WTC11 (cell line): ENCODE results near the gene OGT. TPM values are rescaled to one million over a fixed set of nuclear protein-coding genes. Genes with fewer than 3 reads are reported as not detected.

Experiments
- ATAC-seq: fragments of 200-7000 bp; cut with Tn5 transposase; 2 replicates; pipeline ENCODE4 v1.10.0; 2021; ENCODE audit warnings: mild to moderate bottlenecking, moderate library complexity
- CTCF ChIA-PET: fragments of 300-600 bp; sonication (Branson Sonifier 250); formaldehyde crosslinking; loops from one replicate; lab custom pipeline; 2021; ENCODE audit warnings: antibody characterized with exemption; lab: Charles Lee
- POLR2A ChIA-PET: fragments of 350-600 bp; sonication (Branson Sonifier 250); formaldehyde crosslinking; loops from one replicate; lab custom pipeline; 2021; ENCODE audit warnings: antibody characterized with exemption; lab: Charles Lee
- DNase-seq: peaks from one replicate; pipeline ENCODE4 v3.0.0; 2021; ENCODE audit warnings: low spot score
- H3K27ac Mint-ChIP-seq: 2 replicates; pipeline ENCODE4 v1.8.0; 2021; ENCODE audit warnings: mixed read lengths
- H3K27me3 Mint-ChIP-seq: 2 replicates; pipeline ENCODE4 v1.8.0; 2021; ENCODE audit warnings: low read depth, mild to moderate bottlenecking, moderate library complexity, mixed read lengths
- H3K36me3 Mint-ChIP-seq: 2 replicates; pipeline ENCODE4 v1.8.0; 2021; ENCODE audit warnings: mixed read lengths
- H3K4me1 Mint-ChIP-seq: 2 replicates; pipeline ENCODE4 v1.8.0; 2022; ENCODE audit warnings: mixed read lengths
- H3K4me3 Mint-ChIP-seq: 2 replicates; pipeline ENCODE4 v1.8.0; 2021; ENCODE audit warnings: mild to moderate bottlenecking, moderate library complexity, mixed read lengths
- H3K9me3 Mint-ChIP-seq: 2 replicates; pipeline ENCODE4 v1.8.0; 2021; ENCODE audit warnings: mixed read lengths
- CBFB ChIP-seq: sonication (generic); formaldehyde crosslinking; IDR thresholded peaks from 2 replicates; pipeline ENCODE4 v1.8.1; 2022; ENCODE audit warnings: mild to moderate bottlenecking, low read depth, missing genetic modification reagents
- CREB1 ChIP-seq: sonication (generic); formaldehyde crosslinking; IDR thresholded peaks from 2 replicates; pipeline ENCODE4 v1.8.0; 2023; ENCODE audit warnings: mild to moderate bottlenecking, missing genetic modification reagents
- EMX1 ChIP-seq: fragments of 250-450 bp; sonication (Bioruptor Pico); IDR thresholded peaks from 2 replicates; pipeline ENCODE4 v1.8.0; 2021; ENCODE audit warnings: mild to moderate bottlenecking
- FOXK1 ChIP-seq: sonication (generic); formaldehyde crosslinking; IDR thresholded peaks from 2 replicates; pipeline ENCODE4 v1.8.0; 2022; ENCODE audit warnings: mild to moderate bottlenecking, moderate library complexity, missing genetic modification reagents
- GRHL2 ChIP-seq: fragments of 250-450 bp; sonication (Bioruptor Pico); IDR thresholded peaks from 2 replicates; pipeline ENCODE4 v1.8.0; 2022; ENCODE audit warnings: mild to moderate bottlenecking, moderate library complexity; ENCODE audit not compliant: insufficient replicate concordance, severe bottlenecking
- GTF2I ChIP-seq: fragments of 250-450 bp; sonication (Bioruptor Pico); conservative IDR thresholded peaks from 2 replicates; pipeline ENCODE4 v1.4.0; 2021; ENCODE audit warnings: mild to moderate bottlenecking
- HMGA2 ChIP-seq: fragments of 250-450 bp; sonication (Bioruptor Pico); IDR thresholded peaks from 2 replicates; pipeline ENCODE4 v1.4.0; 2021; ENCODE audit warnings: mild to moderate bottlenecking, moderate library complexity
- IRF2 ChIP-seq: sonication (generic); formaldehyde crosslinking; IDR thresholded peaks from 2 replicates; pipeline ENCODE4 v1.8.0; 2022; ENCODE audit warnings: low read depth, missing genetic modification reagents, borderline replicate concordance
- MXD4 ChIP-seq: fragments of 250-450 bp; sonication (Bioruptor Pico); IDR thresholded peaks from 2 replicates; pipeline ENCODE4 v1.8.0; 2021; ENCODE audit warnings: mild to moderate bottlenecking, moderate library complexity, borderline replicate concordance
- MYBL2 ChIP-seq: sonication (generic); formaldehyde crosslinking; IDR thresholded peaks from 2 replicates; pipeline ENCODE4 v1.8.1; 2023; ENCODE audit warnings: mild to moderate bottlenecking, moderate library complexity, missing genetic modification reagents
- NFE2L1 ChIP-seq: sonication (generic); formaldehyde crosslinking; IDR thresholded peaks from 2 replicates; pipeline ENCODE4 v1.8.1; 2023; ENCODE audit warnings: missing genetic modification reagents
- NFYB ChIP-seq: sonication (generic); formaldehyde crosslinking; conservative IDR thresholded peaks from 2 replicates; pipeline ENCODE4 v1.8.0; 2022; ENCODE audit warnings: low read depth, missing genetic modification reagents
- OVOL2 ChIP-seq: fragments of 250-450 bp; sonication (Bioruptor Pico); IDR thresholded peaks from 2 replicates; pipeline ENCODE4 v1.9.0; 2021; ENCODE audit warnings: mild to moderate bottlenecking, borderline replicate concordance
- TEAD1 ChIP-seq: sonication (generic); formaldehyde crosslinking; IDR thresholded peaks from 2 replicates; pipeline ENCODE4 v1.8.0; 2022; ENCODE audit warnings: mild to moderate bottlenecking, missing genetic modification reagents
- ZNF317 ChIP-seq: sonication (generic); formaldehyde crosslinking; IDR thresholded peaks from 2 replicates; pipeline ENCODE4 v1.8.1; 2023; ENCODE audit warnings: low read depth, mild to moderate bottlenecking, moderate library complexity, missing genetic modification reagents, borderline replicate concordance
- total RNA-seq: library from RNA; stranded (reverse); gene quantifications from 3 replicates; pipeline ENCODE4 v1.2.3, GENCODE V29; 2021
- TF ChIP-seq, protein P1 (sequence below): sonication (generic); formaldehyde crosslinking; IDR thresholded peaks from 2 replicates; pipeline ENCODE4 v1.8.1; 2023; ENCODE audit warnings: mild to moderate bottlenecking, moderate library complexity, missing genetic modification reagents
- TF ChIP-seq, protein P2 (sequence below): sonication (generic); formaldehyde crosslinking; IDR thresholded peaks from 2 replicates; pipeline ENCODE4 v1.8.1; 2022; ENCODE audit warnings: low read depth, missing genetic modification reagents, borderline replicate concordance
- TF ChIP-seq, protein P3 (sequence below): sonication (generic); formaldehyde crosslinking; IDR thresholded peaks from 2 replicates; pipeline ENCODE4 v1.8.1; 2022; ENCODE audit warnings: mild to moderate bottlenecking, missing genetic modification reagents, moderate library complexity, borderline replicate concordance
- TF ChIP-seq, protein P4 (sequence below): sonication (generic); formaldehyde crosslinking; IDR thresholded peaks from 2 replicates; pipeline ENCODE4 v1.8.1; 2022; ENCODE audit warnings: low read depth, mild to moderate bottlenecking, moderate library complexity, missing genetic modification reagents, borderline replicate concordance
- TF ChIP-seq, protein P5 (sequence below): sonication (generic); formaldehyde crosslinking; IDR thresholded peaks from 2 replicates; pipeline ENCODE4 v1.8.0; 2023; ENCODE audit warnings: mild to moderate bottlenecking, missing genetic modification reagents
- TF ChIP-seq, protein P6 (sequence below): sonication (generic); formaldehyde crosslinking; IDR thresholded peaks from 2 replicates; pipeline ENCODE4 v1.8.0; 2022; ENCODE audit warnings: mild to moderate bottlenecking, missing genetic modification reagents

The OGT gene
- total RNA-seq, 1 experiment from 2014 or later: 126 TPM

DNA sequence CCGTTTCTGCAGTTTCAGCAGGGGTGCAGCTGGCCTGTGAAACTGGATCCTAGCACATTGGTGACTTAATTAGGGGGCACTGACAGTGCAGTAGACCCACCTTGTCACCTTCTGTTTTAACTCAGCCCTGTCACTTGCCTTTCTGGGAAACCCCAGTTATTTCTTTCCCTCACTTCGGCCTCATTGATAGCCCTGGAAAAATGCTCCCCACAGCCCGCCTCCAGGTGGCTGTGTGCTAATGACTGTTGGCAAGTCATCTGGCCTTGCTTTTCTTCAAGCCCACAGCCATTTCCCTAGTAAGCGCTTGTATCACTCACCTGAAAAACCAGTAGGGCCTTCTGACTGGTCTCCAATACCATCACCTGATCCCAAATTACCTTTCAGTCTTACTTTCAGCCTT lies 82.2 kb downstream of the OGT start (continued):
- TF ChIP-seq, protein P1, sequence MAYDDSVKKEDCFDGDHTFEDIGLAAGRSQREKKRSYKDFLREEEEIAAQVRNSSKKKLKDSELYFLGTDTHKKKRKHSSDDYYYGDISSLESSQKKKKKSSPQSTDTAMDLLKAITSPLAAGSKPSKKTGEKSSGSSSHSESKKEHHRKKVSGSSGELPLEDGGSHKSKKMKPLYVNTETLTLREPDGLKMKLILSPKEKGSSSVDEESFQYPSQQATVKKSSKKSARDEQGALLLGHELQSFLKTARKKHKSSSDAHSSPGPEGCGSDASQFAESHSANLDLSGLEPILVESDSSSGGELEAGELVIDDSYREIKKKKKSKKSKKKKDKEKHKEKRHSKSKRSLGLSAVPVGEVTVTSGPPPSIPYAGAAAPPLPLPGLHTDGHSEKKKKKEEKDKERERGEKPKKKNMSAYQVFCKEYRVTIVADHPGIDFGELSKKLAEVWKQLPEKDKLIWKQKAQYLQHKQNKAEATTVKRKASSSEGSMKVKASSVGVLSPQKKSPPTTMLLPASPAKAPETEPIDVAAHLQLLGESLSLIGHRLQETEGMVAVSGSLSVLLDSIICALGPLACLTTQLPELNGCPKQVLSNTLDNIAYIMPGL: no peak
- TF ChIP-seq NFYB (CRISPR knock-in tag): no peak
- TF ChIP-seq, protein P2, sequence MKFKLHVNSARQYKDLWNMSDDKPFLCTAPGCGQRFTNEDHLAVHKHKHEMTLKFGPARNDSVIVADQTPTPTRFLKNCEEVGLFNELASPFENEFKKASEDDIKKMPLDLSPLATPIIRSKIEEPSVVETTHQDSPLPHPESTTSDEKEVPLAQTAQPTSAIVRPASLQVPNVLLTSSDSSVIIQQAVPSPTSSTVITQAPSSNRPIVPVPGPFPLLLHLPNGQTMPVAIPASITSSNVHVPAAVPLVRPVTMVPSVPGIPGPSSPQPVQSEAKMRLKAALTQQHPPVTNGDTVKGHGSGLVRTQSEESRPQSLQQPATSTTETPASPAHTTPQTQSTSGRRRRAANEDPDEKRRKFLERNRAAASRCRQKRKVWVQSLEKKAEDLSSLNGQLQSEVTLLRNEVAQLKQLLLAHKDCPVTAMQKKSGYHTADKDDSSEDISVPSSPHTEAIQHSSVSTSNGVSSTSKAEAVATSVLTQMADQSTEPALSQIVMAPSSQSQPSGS (CRISPR knock-in tag): no peak
- no peak for TF ChIP-seq GTF2I (CRISPR knock-in tag)
- TF ChIP-seq ZNF317: no peak
- TF ChIP-seq, protein P3, sequence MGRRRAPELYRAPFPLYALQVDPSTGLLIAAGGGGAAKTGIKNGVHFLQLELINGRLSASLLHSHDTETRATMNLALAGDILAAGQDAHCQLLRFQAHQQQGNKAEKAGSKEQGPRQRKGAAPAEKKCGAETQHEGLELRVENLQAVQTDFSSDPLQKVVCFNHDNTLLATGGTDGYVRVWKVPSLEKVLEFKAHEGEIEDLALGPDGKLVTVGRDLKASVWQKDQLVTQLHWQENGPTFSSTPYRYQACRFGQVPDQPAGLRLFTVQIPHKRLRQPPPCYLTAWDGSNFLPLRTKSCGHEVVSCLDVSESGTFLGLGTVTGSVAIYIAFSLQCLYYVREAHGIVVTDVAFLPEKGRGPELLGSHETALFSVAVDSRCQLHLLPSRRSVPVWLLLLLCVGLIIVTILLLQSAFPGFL (CRISPR knock-in tag): no peak
- no peak for TF ChIP-seq HMGA2 (CRISPR knock-in tag)
- TF ChIP-seq CBFB (CRISPR knock-in tag): no peak
- TF ChIP-seq GRHL2 (CRISPR knock-in tag): no peak
- TF ChIP-seq CREB1 (CRISPR knock-in tag): no peak
- no peak for TF ChIP-seq EMX1 (CRISPR knock-in tag)
- TF ChIP-seq MXD4 (CRISPR knock-in tag): no peak
- no peak for TF ChIP-seq NFE2L1 (CRISPR knock-in tag)
- TF ChIP-seq MYBL2: no peak
- TF ChIP-seq, protein P4, sequence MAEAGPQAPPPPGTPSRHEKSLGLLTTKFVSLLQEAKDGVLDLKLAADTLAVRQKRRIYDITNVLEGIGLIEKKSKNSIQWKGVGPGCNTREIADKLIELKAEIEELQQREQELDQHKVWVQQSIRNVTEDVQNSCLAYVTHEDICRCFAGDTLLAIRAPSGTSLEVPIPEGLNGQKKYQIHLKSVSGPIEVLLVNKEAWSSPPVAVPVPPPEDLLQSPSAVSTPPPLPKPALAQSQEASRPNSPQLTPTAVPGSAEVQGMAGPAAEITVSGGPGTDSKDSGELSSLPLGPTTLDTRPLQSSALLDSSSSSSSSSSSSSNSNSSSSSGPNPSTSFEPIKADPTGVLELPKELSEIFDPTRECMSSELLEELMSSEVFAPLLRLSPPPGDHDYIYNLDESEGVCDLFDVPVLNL (CRISPR knock-in tag): no peak

DNA sequence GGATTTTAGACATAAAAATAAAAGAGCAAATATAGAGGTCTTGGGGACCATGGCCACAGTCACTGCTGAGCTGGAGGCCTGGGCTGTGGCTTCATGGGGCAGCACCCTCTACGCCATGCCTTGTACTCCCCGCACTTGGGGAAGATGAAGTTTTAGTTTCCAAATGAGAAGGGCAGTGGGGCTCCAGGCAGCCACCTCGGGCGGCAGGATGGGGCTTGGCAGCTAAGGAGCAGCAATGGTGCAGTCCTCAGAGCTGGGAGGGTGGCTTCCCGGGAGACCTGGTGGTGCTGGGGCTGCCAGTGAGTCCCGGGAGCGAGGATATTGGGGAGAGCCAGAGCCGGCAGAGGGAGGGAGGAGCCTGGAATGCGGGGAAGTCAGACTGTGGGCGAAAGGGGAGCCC lies 83.0 kb downstream of the OGT start:
- H3K4me1 Mint-ChIP-seq: no peaks in the 10 kb centered on the region
- no peaks in the 10 kb centered on the region for H3K9me3 Mint-ChIP-seq
- TF ChIP-seq, protein P5, sequence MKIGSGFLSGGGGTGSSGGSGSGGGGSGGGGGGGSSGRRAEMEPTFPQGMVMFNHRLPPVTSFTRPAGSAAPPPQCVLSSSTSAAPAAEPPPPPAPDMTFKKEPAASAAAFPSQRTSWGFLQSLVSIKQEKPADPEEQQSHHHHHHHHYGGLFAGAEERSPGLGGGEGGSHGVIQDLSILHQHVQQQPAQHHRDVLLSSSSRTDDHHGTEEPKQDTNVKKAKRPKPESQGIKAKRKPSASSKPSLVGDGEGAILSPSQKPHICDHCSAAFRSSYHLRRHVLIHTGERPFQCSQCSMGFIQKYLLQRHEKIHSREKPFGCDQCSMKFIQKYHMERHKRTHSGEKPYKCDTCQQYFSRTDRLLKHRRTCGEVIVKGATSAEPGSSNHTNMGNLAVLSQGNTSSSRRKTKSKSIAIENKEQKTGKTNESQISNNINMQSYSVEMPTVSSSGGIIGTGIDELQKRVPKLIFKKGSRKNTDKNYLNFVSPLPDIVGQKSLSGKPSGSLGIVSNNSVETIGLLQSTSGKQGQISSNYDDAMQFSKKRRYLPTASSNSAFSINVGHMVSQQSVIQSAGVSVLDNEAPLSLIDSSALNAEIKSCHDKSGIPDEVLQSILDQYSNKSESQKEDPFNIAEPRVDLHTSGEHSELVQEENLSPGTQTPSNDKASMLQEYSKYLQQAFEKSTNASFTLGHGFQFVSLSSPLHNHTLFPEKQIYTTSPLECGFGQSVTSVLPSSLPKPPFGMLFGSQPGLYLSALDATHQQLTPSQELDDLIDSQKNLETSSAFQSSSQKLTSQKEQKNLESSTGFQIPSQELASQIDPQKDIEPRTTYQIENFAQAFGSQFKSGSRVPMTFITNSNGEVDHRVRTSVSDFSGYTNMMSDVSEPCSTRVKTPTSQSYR (CRISPR knock-in tag): no peak
- TF ChIP-seq TEAD1 (CRISPR knock-in tag) (no peak), FOXK1 (no peak), OVOL2 (CRISPR knock-in tag) (no peak), IRF2 (no peak), EMX1 (CRISPR knock-in tag) (no peak)
- TF ChIP-seq, protein P6, sequence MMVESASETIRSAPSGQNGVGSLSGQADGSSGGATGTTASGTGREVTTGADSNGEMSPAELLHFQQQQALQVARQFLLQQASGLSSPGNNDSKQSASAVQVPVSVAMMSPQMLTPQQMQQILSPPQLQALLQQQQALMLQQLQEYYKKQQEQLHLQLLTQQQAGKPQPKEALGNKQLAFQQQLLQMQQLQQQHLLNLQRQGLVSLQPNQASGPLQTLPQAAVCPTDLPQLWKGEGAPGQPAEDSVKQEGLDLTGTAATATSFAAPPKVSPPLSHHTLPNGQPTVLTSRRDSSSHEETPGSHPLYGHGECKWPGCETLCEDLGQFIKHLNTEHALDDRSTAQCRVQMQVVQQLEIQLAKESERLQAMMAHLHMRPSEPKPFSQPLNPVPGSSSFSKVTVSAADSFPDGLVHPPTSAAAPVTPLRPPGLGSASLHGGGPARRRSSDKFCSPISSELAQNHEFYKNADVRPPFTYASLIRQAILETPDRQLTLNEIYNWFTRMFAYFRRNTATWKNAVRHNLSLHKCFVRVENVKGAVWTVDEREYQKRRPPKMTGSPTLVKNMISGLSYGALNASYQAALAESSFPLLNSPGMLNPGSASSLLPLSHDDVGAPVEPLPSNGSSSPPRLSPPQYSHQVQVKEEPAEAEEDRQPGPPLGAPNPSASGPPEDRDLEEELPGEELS (CRISPR knock-in tag): no peak
- DNase-seq (no peak), ATAC-seq (no peak)
- no peak overlapping the region; the same call in 1 of the 2 replicates for H3K27ac Mint-ChIP-seq
- peaks cover 20% of the 10 kb centered on the region for H3K36me3 Mint-ChIP-seq
- H3K27me3 Mint-ChIP-seq: no peaks in the 10 kb centered on the region
- ChIA-PET POLR2A (no interaction called here), CTCF (no interaction called here)
- no peak overlapping the region for H3K4me3 Mint-ChIP-seq
